ENCODE data around the gene LRTM1. TPM values are rescaled to one million over a fixed set of nuclear protein-coding genes. Genes with fewer than 3 reads are reported as not detected.

LRTM1 gene
- total RNA-seq, 1 experiment from 2014 or later: not detected

DNA sequence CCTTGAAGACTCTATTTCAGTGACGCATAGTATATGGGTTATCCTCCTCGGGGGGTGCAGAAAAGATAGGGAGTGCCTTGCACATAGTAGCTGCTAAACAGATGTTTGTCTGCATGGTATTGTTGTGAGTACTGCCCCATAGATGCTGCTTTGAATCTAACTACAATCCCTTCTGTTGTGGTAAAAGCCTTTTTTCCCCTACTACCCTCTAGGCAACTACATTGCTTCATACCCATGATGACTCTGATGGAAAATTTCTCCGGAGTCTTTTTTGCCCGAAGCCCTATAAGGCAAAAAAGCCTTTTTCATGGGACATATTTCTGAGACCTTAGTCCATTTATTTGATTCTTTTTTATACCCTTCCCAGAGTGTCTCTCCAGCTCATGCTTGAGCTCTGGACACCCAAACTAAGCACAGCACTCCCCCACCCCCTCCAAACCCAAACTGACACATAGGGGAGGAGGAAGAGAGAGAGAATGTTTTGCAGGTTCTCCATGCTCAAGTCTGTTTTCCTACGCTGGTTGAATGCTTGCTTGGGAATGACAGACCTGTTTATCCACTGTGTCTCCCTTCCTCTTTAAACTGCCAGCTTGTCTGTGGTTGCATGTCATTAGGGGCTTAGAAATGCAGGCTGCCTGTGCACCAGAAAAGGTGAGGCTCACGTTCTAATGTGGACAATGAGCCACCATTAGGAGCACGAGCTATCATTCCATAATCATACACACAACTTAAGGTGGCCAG, 52.9 kb downstream of the LRTM1 start:
- no peaks in the 10 kb centered on the region for H3K36me3 ChIP-seq (ENCODE audit: low read depth, low read length)
- DNase-seq (no peak), ATAC-seq (no peak)
- H3K4me1 ChIP-seq (ENCODE audit: insufficient read depth, low read length): peaks cover 21% of the 10 kb centered on the region
- H3K4me3 ChIP-seq (ENCODE audit: low read length): no peak overlapping the region
- H3K9me2 ChIP-seq (replicated peaks; ENCODE audit: low read length): no peaks in the 10 kb centered on the region
- no peaks in the 10 kb centered on the region for H4K20me1 ChIP-seq (ENCODE audit: low read length)
- H3K27me3 ChIP-seq (ENCODE audit: low read length): no peaks in the 10 kb centered on the region
- ChIA-PET CTCF (no interaction called here), POLR2A (ENCODE audit: unreplicated experiment) (no interaction called here)
- no peaks in the 10 kb centered on the region for H3F3A ChIP-seq (ENCODE audit: low read length, unreplicated experiment)
- H3K79me2 ChIP-seq (ENCODE audit: low read length): no peaks in the 10 kb centered on the region
- no TSS peak for BruUV-seq (replicated peaks)
- H3K4me2 ChIP-seq (ENCODE audit: low read length): no peak overlapping the region
- H2AFZ ChIP-seq (ENCODE audit: low read length): no peak overlapping the region
- TF ChIP-seq, protein P1, sequence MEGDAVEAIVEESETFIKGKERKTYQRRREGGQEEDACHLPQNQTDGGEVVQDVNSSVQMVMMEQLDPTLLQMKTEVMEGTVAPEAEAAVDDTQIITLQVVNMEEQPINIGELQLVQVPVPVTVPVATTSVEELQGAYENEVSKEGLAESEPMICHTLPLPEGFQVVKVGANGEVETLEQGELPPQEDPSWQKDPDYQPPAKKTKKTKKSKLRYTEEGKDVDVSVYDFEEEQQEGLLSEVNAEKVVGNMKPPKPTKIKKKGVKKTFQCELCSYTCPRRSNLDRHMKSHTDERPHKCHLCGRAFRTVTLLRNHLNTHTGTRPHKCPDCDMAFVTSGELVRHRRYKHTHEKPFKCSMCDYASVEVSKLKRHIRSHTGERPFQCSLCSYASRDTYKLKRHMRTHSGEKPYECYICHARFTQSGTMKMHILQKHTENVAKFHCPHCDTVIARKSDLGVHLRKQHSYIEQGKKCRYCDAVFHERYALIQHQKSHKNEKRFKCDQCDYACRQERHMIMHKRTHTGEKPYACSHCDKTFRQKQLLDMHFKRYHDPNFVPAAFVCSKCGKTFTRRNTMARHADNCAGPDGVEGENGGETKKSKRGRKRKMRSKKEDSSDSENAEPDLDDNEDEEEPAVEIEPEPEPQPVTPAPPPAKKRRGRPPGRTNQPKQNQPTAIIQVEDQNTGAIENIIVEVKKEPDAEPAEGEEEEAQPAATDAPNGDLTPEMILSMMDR (conservative IDR thresholded peaks at IDR 0.05; ENCODE audit: low read depth, low read length): no peak
- TF ChIP-seq EZH2phosphoT487 (IDR thresholded peaks at IDR 0.05; ENCODE audit: borderline replicate concordance, low read length): no peak
- TF ChIP-seq EZH2 (IDR thresholded peaks at IDR 0.05; ENCODE audit: low read length, unreplicated experiment): no peak
- H3K9me3 ChIP-seq (ENCODE audit: low read length): no peaks in the 10 kb centered on the region
- H3K27ac ChIP-seq (ENCODE audit: low read length): no peak overlapping the region
- H3K9ac ChIP-seq (ENCODE audit: low read length): no peak overlapping the region
- intact Hi-C loops (cut with micrococcal nuclease): no loop called here

DNA sequence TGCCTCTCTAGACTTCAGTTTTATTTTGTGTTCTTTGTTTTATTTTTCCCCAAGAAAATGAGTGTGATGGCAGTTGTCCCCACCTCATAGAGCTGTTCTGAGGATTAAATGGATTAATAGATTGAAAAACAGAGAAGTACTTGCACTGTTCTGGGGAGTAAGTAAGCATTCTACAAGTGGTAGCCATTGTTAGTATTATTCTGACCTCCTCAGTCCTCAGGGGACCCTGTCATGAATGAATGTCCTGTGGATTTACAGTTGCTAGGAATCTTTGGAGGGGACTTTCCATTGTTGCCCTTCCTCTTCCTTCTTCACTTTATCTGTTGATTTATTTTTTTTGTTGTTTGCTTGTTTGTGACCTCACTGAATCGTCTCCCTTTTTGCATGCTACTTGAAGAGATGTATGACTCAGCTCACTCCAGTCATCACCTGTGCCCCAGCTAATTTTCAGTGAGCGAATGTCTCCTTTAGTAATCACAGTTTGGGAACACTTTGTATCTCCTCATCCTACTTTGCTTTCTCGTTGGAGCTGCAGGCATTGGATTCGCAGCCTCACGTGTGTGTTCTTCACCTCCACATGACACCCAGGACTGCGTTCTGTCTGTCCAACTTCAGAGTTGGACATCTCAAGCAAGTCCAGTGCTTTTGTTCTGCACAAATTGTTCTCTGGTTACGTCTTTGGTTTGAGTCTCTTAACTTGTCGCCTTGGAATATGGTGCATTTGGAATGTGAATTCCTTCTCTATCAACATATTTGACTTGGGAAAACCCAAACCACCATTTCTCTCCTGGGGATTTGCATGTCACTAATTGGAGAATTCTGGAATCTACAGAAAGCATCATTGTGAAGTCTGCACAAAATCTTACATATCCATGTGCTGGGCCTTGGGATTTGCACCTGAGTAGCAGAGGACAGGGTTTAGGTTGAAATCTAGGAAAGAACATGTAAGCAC, 54.5 kb downstream of the LRTM1 start:
- CTCF ChIA-PET: no interaction called here
- intact Hi-C loops (cut with micrococcal nuclease): no loop called here
- BruUV-seq (replicated peaks): no TSS peak

DNA sequence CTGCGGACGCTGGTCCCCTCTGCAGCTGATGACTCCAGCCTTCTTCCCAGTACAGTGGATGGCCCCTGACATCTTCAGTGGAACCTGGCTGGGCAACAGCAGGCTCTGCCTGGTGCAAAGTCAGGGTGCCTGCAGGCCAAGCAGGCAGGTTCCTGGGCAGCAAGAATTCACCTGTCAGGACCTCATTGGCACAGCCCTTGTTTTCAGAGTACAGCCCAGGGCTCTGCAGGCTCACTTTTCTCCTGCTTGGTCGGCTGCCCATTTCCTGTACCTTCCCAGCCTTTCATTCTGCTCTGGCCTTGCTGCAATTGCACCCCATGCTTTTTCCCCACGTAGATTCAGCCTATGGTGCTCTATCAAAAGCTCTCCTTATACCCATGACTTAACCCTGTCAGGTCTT, 56.0 kb downstream of the LRTM1 start:
- Histone ChIP-seq H3K79me2 (ENCODE audit: low read length) (no peaks in the 10 kb centered on the region), H3K36me3 (ENCODE audit: low read depth, low read length) (no peaks in the 10 kb centered on the region), H3K4me2 (ENCODE audit: low read length) (no peak overlapping the region), H2AFZ (ENCODE audit: low read length) (no peak overlapping the region), H3K27me3 (ENCODE audit: low read length) (no peaks in the 10 kb centered on the region), H3F3A (ENCODE audit: low read length, unreplicated experiment) (no peaks in the 10 kb centered on the region), H3K27ac (ENCODE audit: low read length) (no peak overlapping the region), H3K9me3 (ENCODE audit: low read length) (no peaks in the 10 kb centered on the region), H3K9me2 (replicated peaks; ENCODE audit: low read length) (no peaks in the 10 kb centered on the region), H3K4me3 (ENCODE audit: low read length) (no peak overlapping the region), H3K4me1 (ENCODE audit: insufficient read depth, low read length) (peaks cover 21% of the 10 kb centered on the region), H3K9ac (ENCODE audit: low read length) (no peak overlapping the region), H4K20me1 (ENCODE audit: low read length) (no peaks in the 10 kb centered on the region)
- TF ChIP-seq EZH2phosphoT487 (IDR thresholded peaks at IDR 0.05; ENCODE audit: borderline replicate concordance, low read length): no peak
- TF ChIP-seq, protein P1 (conservative IDR thresholded peaks at IDR 0.05; ENCODE audit: low read depth, low read length): no peak
- TF ChIP-seq EZH2 (IDR thresholded peaks at IDR 0.05; ENCODE audit: low read length, unreplicated experiment): no peak
- ChIA-PET CTCF (no interaction called here), POLR2A (ENCODE audit: unreplicated experiment) (no interaction called here)
- no TSS peak for BruUV-seq (replicated peaks)
- ATAC-seq (no peak), DNase-seq (no peak)
- intact Hi-C loops (cut with micrococcal nuclease): no loop called here

More for the DNA sequence above, 54.5 kb downstream of the LRTM1 start:
- DNase-seq (peak; percentile 45), ATAC-seq (no peak)
- Histone ChIP-seq H3K4me3 (ENCODE audit: low read length) (no peak overlapping the region), H3K27me3 (ENCODE audit: low read length) (no peaks in the 10 kb centered on the region), H3K27ac (ENCODE audit: low read length) (peak overlapping the region; percentile 1; the same call in 1 of the 2 replicates), H3K9ac (ENCODE audit: low read length) (no peak overlapping the region), H4K20me1 (ENCODE audit: low read length) (no peaks in the 10 kb centered on the region), H3K79me2 (ENCODE audit: low read length) (no peaks in the 10 kb centered on the region), H3K9me3 (ENCODE audit: low read length) (no peaks in the 10 kb centered on the region), H3F3A (ENCODE audit: low read length, unreplicated experiment) (no peaks in the 10 kb centered on the region), H3K4me1 (ENCODE audit: insufficient read depth, low read length) (peaks cover 21% of the 10 kb centered on the region), H2AFZ (ENCODE audit: low read length) (no peak overlapping the region), H3K36me3 (ENCODE audit: low read depth, low read length) (no peaks in the 10 kb centered on the region), H3K4me2 (ENCODE audit: low read length) (no peak overlapping the region), H3K9me2 (replicated peaks; ENCODE audit: low read length) (no peaks in the 10 kb centered on the region)
- POLR2A ChIA-PET (ENCODE audit: unreplicated experiment): no interaction called here
- TF ChIP-seq EZH2 (IDR thresholded peaks at IDR 0.05; ENCODE audit: low read length, unreplicated experiment) (no peak), EZH2phosphoT487 (IDR thresholded peaks at IDR 0.05; ENCODE audit: borderline replicate concordance, low read length) (no peak)
